SK-N-SH (cell line): ENCODE results near the gene PRDM15. TPM values are rescaled to one million over a fixed set of nuclear protein-coding genes. Genes with fewer than 3 reads are reported as not detected.

ENCODE experiments used
- CTCF ChIA-PET: fragments of 300-600, 350-600 bp; formaldehyde crosslinking; extraction: SDS; loops from one replicate; lab custom pipeline; 2021; lab: Yijun Ruan, JAX
- POLR2A ChIA-PET: fragments of 350-600 bp; sonication (Branson Sonifier 250); formaldehyde crosslinking; extraction: SDS; loops from one replicate; lab custom pipeline; 2020; ENCODE audit warnings: antibody characterized with exemption, inconsistent platforms; lab: Yijun Ruan, JAX
- DNase-seq: peaks from one replicate; pipeline ENCODE4 v3.0.0; 2012
- H2AFZ ChIP-seq: fragments of 200-600 bp; sonication (generic); 2 replicates; pipeline ENCODE4 v1.8.1; 2016; ENCODE audit warnings: antibody characterized with exemption, mild to moderate bottlenecking, low read depth
- H3F3A ChIP-seq: fragments of 200-600 bp; sonication (generic); replicated peaks from 2 replicates; pipeline ENCODE3; 2016; ENCODE audit warnings: antibody characterized with exemption, mild to moderate bottlenecking; ENCODE audit not compliant: insufficient read depth
- H3K27ac ChIP-seq, 2 experiments: fragments of 200-500 bp in 1 of 2; fragments of 200-600 bp in 1 of 2; sonication (Bioruptor generic) in 1 of 2; sonication (generic), shearing (Covaris generic) in 1 of 2; 2 replicates each; pipeline versions ENCODE4 v1.5.1 to v1.6.1; 2014 to 2016; ENCODE audit warnings: low read depth in 2 of 2, inconsistent platforms in 1 of 2, low read length in 1 of 2, mild to moderate bottlenecking in 1 of 2, mixed read lengths in 1 of 2
- H3K27me3 ChIP-seq: fragments of 200-600 bp; sonication (generic), shearing (Covaris generic); 2 replicates; pipeline ENCODE4 v1.6.1; 2016; ENCODE audit warnings: mixed run types; ENCODE audit not compliant: insufficient read depth
- H3K36me3 ChIP-seq, 2 experiments: fragments of 200-500 bp in 1 of 2; fragments of 200-600 bp in 1 of 2; sonication (Bioruptor generic) in 1 of 2; sonication (generic) in 1 of 2; replicated peaks in 1 of 2; 2 replicates each; pipeline versions ENCODE3 to v1.5.1; 2014 to 2016; ENCODE audit warnings: low read length in 1 of 2, mild to moderate bottlenecking in 1 of 2; ENCODE audit not compliant: insufficient read depth in 2 of 2, control insufficient read depth in 1 of 2
- H3K4me1 ChIP-seq, 2 experiments: fragments of 200-500 bp in 1 of 2; fragments of 200-600 bp in 1 of 2; sonication (Bioruptor generic) in 1 of 2; sonication (generic), shearing (Covaris generic) in 1 of 2; 2 replicates each; pipeline versions ENCODE4 v1.5.1 to v1.6.1; 2014 to 2016; ENCODE audit warnings: low read depth in 1 of 2, low read length in 1 of 2, mixed run types in 1 of 2; ENCODE audit not compliant: insufficient read depth in 2 of 2, control insufficient read depth in 1 of 2
- H3K4me2 ChIP-seq: fragments of 200-600 bp; sonication (generic), shearing (Covaris generic); 2 replicates; pipeline ENCODE4 v1.6.1; 2017; ENCODE audit warnings: mixed run types
- H3K4me3 ChIP-seq, 2 experiments: fragments of 200-500 bp in 1 of 2; fragments of 200-600 bp in 1 of 2; sonication (Bioruptor generic) in 1 of 2; sonication (generic), shearing (Covaris generic) in 1 of 2; 2 replicates each; pipeline versions ENCODE4 v1.5.1 to v1.8.1; 2014 to 2016; ENCODE audit warnings: low read depth in 2 of 2, inconsistent platforms in 1 of 2, low read length in 1 of 2, mild to moderate bottlenecking in 1 of 2, mixed read lengths in 1 of 2, moderate library complexity in 1 of 2
- H3K79me2 ChIP-seq: fragments of 200-600 bp; sonication (generic); 2 replicates; pipeline ENCODE4 v1.8.1; 2017; ENCODE audit warnings: mild to moderate bottlenecking; ENCODE audit not compliant: insufficient read depth
- H3K9ac ChIP-seq: fragments of 200-600 bp; sonication (generic); 2 replicates; pipeline ENCODE4 v1.6.1; 2017; ENCODE audit warnings: mixed run types
- H3K9me2 ChIP-seq: fragments of 200-600 bp; sonication (generic); 2 replicates; pipeline ENCODE4 v1.6.1; 2017; ENCODE audit warnings: mixed run types
- H3K9me3 ChIP-seq: fragments of 200-600 bp; sonication (generic); 2 replicates; pipeline ENCODE4 v1.6.1; 2017; ENCODE audit warnings: mixed run types, mild to moderate bottlenecking, moderate library complexity
- H4K20me1 ChIP-seq: fragments of 200-600 bp; sonication (generic); 2 replicates; pipeline ENCODE4 v1.6.1; 2017; ENCODE audit warnings: mild to moderate bottlenecking, mixed run types; ENCODE audit not compliant: insufficient read depth
- EZH2phosphoT487 ChIP-seq: fragments of 200-600 bp; sonication (generic); IDR thresholded peaks from 2 replicates; pipeline ENCODE4 v1.6.1; 2017; ENCODE audit warnings: low read depth, mixed run types, mild to moderate bottlenecking, antibody characterized with exemption, moderate library complexity, borderline replicate concordance
- FOXM1 ChIP-seq: IDR thresholded peaks from 2 replicates; pipeline ENCODE4 v1.4.0; 2012; ENCODE audit warnings: low read depth, mild to moderate bottlenecking
- GABPA ChIP-seq: IDR thresholded peaks from 2 replicates; pipeline ENCODE4 v1.4.0; 2012; ENCODE audit warnings: low read depth, mild to moderate bottlenecking
- GATA2 ChIP-seq: sonication (generic); formaldehyde crosslinking; IDR thresholded peaks from 2 replicates; pipeline ENCODE4 v1.5.0; 2020; ENCODE audit warnings: mild to moderate bottlenecking, missing genetic modification reagents
- JUND ChIP-seq: IDR thresholded peaks from 2 replicates; pipeline ENCODE4 v1.4.0; 2012
- MXI1 ChIP-seq: IDR thresholded peaks from 2 replicates; pipeline ENCODE4 v1.6.1; 2012; ENCODE audit warnings: mild to moderate bottlenecking, low read depth, low read length, improper control_type of control experiment
- POLR2AphosphoS5 ChIP-seq: IDR thresholded peaks from 2 replicates; pipeline ENCODE4 v1.6.1; 2012; ENCODE audit warnings: low read depth, low read length
- RAD21 ChIP-seq: IDR thresholded peaks from 2 replicates; pipeline ENCODE4 v1.6.1; 2012; ENCODE audit warnings: mild to moderate bottlenecking, low read length
- RCOR1 ChIP-seq: fragments of 150-350 bp; IDR thresholded peaks from 2 replicates; pipeline ENCODE4 v1.6.1; 2017; ENCODE audit warnings: antibody characterized with exemption, low read length
- RFX5 ChIP-seq: IDR thresholded peaks from 2 replicates; pipeline ENCODE4 v1.6.1; 2012; ENCODE audit warnings: mild to moderate bottlenecking, improper control_type of control experiment, low read length
- SIN3A ChIP-seq: IDR thresholded peaks from 2 replicates; pipeline ENCODE4 v1.6.1; 2012; ENCODE audit warnings: low read depth, mild to moderate bottlenecking, low read length, moderate library complexity, borderline replicate concordance
- TAF1 ChIP-seq: IDR thresholded peaks from 2 replicates; pipeline ENCODE4 v1.6.1; 2012; ENCODE audit warnings: low read depth, mild to moderate bottlenecking, low read length, moderate library complexity, borderline replicate concordance
- TEAD4 ChIP-seq: IDR thresholded peaks from 2 replicates; pipeline ENCODE4 v1.4.0; 2012; ENCODE audit warnings: mild to moderate bottlenecking, borderline replicate concordance; ENCODE audit not compliant: insufficient read depth
- YY1 ChIP-seq: IDR thresholded peaks from 2 replicates; pipeline ENCODE4 v1.4.0; 2012; ENCODE audit warnings: low read depth, mild to moderate bottlenecking
- WGBS: methylation state at CpG from one replicate; pipeline ENCODE4 v1.1.6; 2017; ENCODE audit warnings: low lambda C conversion rate; 5-methylcytosine and 5-hydroxymethylcytosine counted together
- polyA plus RNA-seq, 3 experiments: library from polyadenylated mRNA; depleted of rRNA; stranded (reverse); fragments of >200 nt; gene quantifications; 2 replicates each; pipeline ENCODE4 v1.2.3, GENCODE V29; 2012
- TF ChIP-seq, protein P1 (sequence below): fragments of 150-350 bp; IDR thresholded peaks from 2 replicates; pipeline ENCODE4 v1.6.1; 2016; ENCODE audit warnings: mild to moderate bottlenecking, low read depth, low read length
- TF ChIP-seq, protein P2 (sequence below): IDR thresholded peaks from 2 replicates; pipeline ENCODE4 v1.6.1; 2012; ENCODE audit warnings: mild to moderate bottlenecking, low read depth, low read length, moderate library complexity
- TF ChIP-seq, protein P3 (sequence below): IDR thresholded peaks from 2 replicates; pipeline ENCODE4 v1.4.0; 2012; ENCODE audit warnings: low read depth, borderline replicate concordance

The PRDM15 gene
- polyA plus RNA-seq, 1 of the 3 experiments (the other 2 are of a cell fraction): 7.0 TPM

DNA sequence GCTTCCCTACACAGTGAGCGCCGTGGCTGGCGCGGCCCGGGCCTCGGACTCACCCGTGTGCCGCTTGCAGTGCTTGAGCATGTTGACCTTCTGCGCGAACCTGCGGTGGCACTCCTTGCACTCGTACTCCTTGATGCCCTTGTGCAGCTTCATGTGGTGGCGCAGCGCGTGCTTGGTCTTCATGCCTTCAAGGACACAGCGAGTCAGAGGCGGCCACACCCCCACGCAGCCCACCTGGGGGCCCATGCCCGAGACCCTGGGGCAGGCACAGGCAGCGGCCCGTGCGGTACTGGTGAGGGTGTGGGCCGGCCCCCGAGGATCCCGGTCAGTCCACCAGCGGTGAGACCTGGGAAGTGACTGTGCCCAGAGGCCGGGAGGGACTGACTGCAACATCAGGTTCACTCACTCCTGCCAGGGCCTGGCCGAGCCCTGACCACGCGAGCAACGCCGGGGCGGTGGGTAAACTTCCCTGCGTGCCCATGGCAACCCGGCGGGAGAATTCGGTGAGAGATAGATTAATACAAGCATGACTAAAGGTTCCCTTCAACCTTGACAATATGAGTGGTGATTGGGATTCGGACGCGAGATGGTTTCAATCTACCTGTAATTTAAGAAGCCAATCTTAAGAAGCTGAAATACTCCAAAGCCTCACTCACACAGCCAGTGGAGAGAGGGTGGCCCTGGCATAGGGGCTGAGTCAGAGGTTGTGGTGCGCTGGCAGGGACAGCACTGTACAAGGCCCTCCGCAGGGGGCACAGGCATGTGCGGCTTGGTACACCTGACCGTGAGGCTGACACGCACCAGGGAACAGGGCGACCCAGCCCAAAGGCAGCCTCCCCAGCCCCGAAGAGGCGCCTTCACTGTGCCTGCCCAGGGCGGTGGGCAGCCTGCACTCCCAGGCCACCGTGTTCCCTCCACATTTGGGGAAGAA, 63.2 kb downstream of the PRDM15 start (continued):
- no peak for TF ChIP-seq MXI1
- TF ChIP-seq GABPA: no peak
- TF ChIP-seq POLR2AphosphoS5: no peak
- no peak for TF ChIP-seq GATA2 (CRISPR knock-in tag)
- TF ChIP-seq, all 33 proteins: peak for 0

DNA sequence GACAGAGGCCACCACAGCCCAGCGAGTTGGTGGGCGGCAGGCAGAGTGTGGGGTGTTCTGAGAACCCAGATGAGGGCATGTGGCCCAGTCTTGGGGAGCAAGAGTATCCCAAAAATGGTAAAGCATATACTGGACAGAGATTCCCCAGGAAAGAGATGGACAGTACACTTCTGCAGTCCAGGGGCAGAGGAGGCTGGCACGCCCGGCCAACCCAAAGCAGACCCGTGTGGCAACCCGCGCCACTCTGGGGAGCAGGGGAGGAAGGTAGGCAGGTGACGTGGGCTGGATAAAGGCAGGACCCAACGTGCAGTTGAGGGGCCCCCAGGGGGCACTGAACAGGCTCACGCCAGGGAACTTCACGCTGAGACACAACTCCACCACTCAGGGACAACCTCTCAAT, 65.9 kb downstream of the PRDM15 start:
- no peaks in the 10 kb centered on the region; a peak in 1 of 4 replicates for H3K4me1 ChIP-seq
- 90% methylated on average over 10 of the region's 11 CpGs for WGBS
- TF ChIP-seq TAF1: no peak
- TF ChIP-seq RCOR1: no peak
- no peak for TF ChIP-seq YY1
- H3K9me2 ChIP-seq: no peaks in the 10 kb centered on the region
- 0 out of 2 replicates have a peak, but pooled peaks cover 3% of the 10 kb centered on the region for H4K20me1 ChIP-seq
- no peak overlapping the region for H2AFZ ChIP-seq
- ChIA-PET POLR2A (no interaction called here), CTCF (no interaction called here)
- no peaks in the 10 kb centered on the region for H3K9me3 ChIP-seq
- H3K79me2 ChIP-seq: no peaks in the 10 kb centered on the region
- H3K4me3 ChIP-seq: no peak overlapping the region
- no peaks in the 10 kb centered on the region for H3K27me3 ChIP-seq
- no peak overlapping the region for H3K9ac ChIP-seq
- no peak for DNase-seq
- H3K36me3 ChIP-seq: peaks cover 0 to 19% of the 10 kb centered on the region in 2 experiments
- no peak overlapping the region for H3K27ac ChIP-seq
- H3F3A ChIP-seq: peaks cover 9% of the 10 kb centered on the region
- no peak overlapping the region for H3K4me2 ChIP-seq

DNA sequence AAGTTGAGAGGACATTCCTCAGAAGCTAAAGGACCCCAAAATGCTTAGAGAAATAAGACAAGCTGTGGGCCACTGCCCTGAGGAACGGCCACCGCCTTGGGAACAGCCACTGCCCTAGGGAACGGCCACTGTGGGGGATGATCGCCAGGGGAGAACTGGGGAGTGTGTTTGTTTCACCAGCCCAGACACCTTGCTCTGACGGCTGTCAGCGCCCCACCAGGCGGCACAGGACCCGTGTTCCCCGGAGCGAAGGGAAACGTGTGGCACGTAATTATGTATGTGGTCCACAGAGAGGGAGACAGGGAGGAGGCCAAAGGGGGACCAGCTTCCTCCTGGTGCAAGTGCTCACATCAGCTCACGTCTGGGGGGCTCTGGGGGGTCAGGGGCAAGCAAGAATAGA, 66.5 kb downstream of the PRDM15 start:
- CTCF ChIA-PET: no interaction called here
- H3K27me3 ChIP-seq: no peaks in the 10 kb centered on the region
- no peak for TF ChIP-seq RAD21
- TF ChIP-seq MXI1: no peak
- no peak for TF ChIP-seq JUND
- TF ChIP-seq TAF1: no peak
- TF ChIP-seq TEAD4: no peak
- TF ChIP-seq, protein P1, sequence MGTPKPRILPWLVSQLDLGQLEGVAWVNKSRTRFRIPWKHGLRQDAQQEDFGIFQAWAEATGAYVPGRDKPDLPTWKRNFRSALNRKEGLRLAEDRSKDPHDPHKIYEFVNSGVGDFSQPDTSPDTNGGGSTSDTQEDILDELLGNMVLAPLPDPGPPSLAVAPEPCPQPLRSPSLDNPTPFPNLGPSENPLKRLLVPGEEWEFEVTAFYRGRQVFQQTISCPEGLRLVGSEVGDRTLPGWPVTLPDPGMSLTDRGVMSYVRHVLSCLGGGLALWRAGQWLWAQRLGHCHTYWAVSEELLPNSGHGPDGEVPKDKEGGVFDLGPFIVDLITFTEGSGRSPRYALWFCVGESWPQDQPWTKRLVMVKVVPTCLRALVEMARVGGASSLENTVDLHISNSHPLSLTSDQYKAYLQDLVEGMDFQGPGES: no peak
- no peak for TF ChIP-seq RCOR1
- no peak for TF ChIP-seq SIN3A
- no peak for TF ChIP-seq FOXM1
- no peak for TF ChIP-seq RFX5
- TF ChIP-seq, protein P2, sequence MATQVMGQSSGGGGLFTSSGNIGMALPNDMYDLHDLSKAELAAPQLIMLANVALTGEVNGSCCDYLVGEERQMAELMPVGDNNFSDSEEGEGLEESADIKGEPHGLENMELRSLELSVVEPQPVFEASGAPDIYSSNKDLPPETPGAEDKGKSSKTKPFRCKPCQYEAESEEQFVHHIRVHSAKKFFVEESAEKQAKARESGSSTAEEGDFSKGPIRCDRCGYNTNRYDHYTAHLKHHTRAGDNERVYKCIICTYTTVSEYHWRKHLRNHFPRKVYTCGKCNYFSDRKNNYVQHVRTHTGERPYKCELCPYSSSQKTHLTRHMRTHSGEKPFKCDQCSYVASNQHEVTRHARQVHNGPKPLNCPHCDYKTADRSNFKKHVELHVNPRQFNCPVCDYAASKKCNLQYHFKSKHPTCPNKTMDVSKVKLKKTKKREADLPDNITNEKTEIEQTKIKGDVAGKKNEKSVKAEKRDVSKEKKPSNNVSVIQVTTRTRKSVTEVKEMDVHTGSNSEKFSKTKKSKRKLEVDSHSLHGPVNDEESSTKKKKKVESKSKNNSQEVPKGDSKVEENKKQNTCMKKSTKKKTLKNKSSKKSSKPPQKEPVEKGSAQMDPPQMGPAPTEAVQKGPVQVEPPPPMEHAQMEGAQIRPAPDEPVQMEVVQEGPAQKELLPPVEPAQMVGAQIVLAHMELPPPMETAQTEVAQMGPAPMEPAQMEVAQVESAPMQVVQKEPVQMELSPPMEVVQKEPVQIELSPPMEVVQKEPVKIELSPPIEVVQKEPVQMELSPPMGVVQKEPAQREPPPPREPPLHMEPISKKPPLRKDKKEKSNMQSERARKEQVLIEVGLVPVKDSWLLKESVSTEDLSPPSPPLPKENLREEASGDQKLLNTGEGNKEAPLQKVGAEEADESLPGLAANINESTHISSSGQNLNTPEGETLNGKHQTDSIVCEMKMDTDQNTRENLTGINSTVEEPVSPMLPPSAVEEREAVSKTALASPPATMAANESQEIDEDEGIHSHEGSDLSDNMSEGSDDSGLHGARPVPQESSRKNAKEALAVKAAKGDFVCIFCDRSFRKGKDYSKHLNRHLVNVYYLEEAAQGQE: no peak
- TF ChIP-seq, protein P3, sequence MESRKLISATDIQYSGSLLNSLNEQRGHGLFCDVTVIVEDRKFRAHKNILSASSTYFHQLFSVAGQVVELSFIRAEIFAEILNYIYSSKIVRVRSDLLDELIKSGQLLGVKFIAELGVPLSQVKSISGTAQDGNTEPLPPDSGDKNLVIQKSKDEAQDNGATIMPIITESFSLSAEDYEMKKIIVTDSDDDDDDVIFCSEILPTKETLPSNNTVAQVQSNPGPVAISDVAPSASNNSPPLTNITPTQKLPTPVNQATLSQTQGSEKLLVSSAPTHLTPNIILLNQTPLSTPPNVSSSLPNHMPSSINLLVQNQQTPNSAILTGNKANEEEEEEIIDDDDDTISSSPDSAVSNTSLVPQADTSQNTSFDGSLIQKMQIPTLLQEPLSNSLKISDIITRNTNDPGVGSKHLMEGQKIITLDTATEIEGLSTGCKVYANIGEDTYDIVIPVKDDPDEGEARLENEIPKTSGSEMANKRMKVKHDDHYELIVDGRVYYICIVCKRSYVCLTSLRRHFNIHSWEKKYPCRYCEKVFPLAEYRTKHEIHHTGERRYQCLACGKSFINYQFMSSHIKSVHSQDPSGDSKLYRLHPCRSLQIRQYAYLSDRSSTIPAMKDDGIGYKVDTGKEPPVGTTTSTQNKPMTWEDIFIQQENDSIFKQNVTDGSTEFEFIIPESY: no peak
- no peak for TF ChIP-seq EZH2phosphoT487

More for the DNA sequence above, 66.5 kb downstream of the PRDM15 start:
- no peaks in the 10 kb centered on the region for H3K9me2 ChIP-seq
- no peak for DNase-seq
- no peaks in the 10 kb centered on the region; a peak in 1 of 4 replicates for H3K4me1 ChIP-seq
- no peaks in the 10 kb centered on the region for H3K79me2 ChIP-seq
- H3K4me3 ChIP-seq: no peak overlapping the region
- POLR2A ChIA-PET: no interaction called here
- no peak overlapping the region for H3K9ac ChIP-seq
- peaks cover 9% of the 10 kb centered on the region for H3F3A ChIP-seq
- 88% methylated on average over 8 of the region's 13 CpGs for WGBS
- no peaks in the 10 kb centered on the region for H3K9me3 ChIP-seq
- no peak overlapping the region for H3K4me2 ChIP-seq
- 0 out of 2 replicates have a peak, but pooled peaks cover 3% of the 10 kb centered on the region for H4K20me1 ChIP-seq
- H3K27ac ChIP-seq: no peak overlapping the region
- H2AFZ ChIP-seq: no peak overlapping the region
- H3K36me3 ChIP-seq: peaks cover 0 to 19% of the 10 kb centered on the region in 2 experiments
